H1 (cell line): ENCODE results near the gene TKTL2. TPM values are rescaled to one million over a fixed set of nuclear protein-coding genes. Genes with fewer than 3 reads are reported as not detected.

Source experiments
- CTCF ChIA-PET: fragments of 300-600 bp; sonication (Branson Sonifier 250); formaldehyde crosslinking; loops from one replicate; lab custom pipeline; 2021; ENCODE audit not compliant: partially characterized antibody; lab: Charles Lee
- POLR2A ChIA-PET: fragments of 300-600 bp; sonication (Branson Sonifier 250); formaldehyde crosslinking; loops from one replicate; lab custom pipeline; 2021; ENCODE audit warnings: inconsistent platforms; ENCODE audit not compliant: partially characterized antibody; lab: Charles Lee
- DNase-seq, 2 experiments: peaks; one replicate each; pipeline versions ENCODE4 v3.0.0 to v3.0.0-alpha.2; 2010 to 2022; ENCODE audit warnings: low spot score in 2 of 2, low read depth in 1 of 2, mixed read lengths in 1 of 2
- FAIRE-seq: peaks from 2 replicates; lab custom pipeline; 2011; peaks lifted over from hg19 to GRCh38; lab: Jason Lieb, UNC
- H2AFZ ChIP-seq: 2 replicates; pipeline ENCODE4 v1.8.1; 2012; ENCODE audit warnings: low read length, inconsistent platforms
- H2AK5ac ChIP-seq: 2 replicates; pipeline ENCODE4 v1.6.1; 2013; ENCODE audit warnings: low read depth, low read length
- H2BK120ac ChIP-seq: replicated peaks from 2 replicates; pipeline ENCODE3; 2013; ENCODE audit warnings: low read depth, low read length, inconsistent platforms
- H2BK12ac ChIP-seq: 2 replicates; pipeline ENCODE4 v1.6.1; 2013; ENCODE audit warnings: low read depth, low read length
- H2BK15ac ChIP-seq: 2 replicates; pipeline ENCODE4 v1.6.1; 2013; ENCODE audit warnings: low read length
- H2BK20ac ChIP-seq: 2 replicates; pipeline ENCODE4 v1.6.1; 2013; ENCODE audit warnings: low read length
- H2BK5ac ChIP-seq: 2 replicates; pipeline ENCODE4 v1.6.1; 2013; ENCODE audit warnings: low read depth, low read length
- H3K14ac ChIP-seq: 2 replicates; pipeline ENCODE4 v1.6.1; 2013; ENCODE audit warnings: inconsistent platforms; ENCODE audit not compliant: insufficient read length
- H3K18ac ChIP-seq: 2 replicates; pipeline ENCODE4 v1.6.1; 2013; ENCODE audit warnings: low read length; ENCODE audit errors: extremely low read depth
- H3K23ac ChIP-seq: 2 replicates; pipeline ENCODE4 v1.6.1; 2013; ENCODE audit warnings: inconsistent platforms; ENCODE audit not compliant: insufficient read length
- H3K23me2 ChIP-seq: 2 replicates; pipeline ENCODE4 v1.6.1; 2013; ENCODE audit warnings: low read depth, low read length
- H3K27ac ChIP-seq: 2 replicates; pipeline ENCODE4 v1.6.1; 2011; ENCODE audit warnings: low read depth, low read length, inconsistent platforms
- H3K27me3 ChIP-seq, 4 experiments: replicated peaks in 1 of 4; 1 replicate in 1 of 4; 2 replicates in 3 of 4; pipeline versions ENCODE4 v1.6.1 to v1.8.1; 2011 to 2013; ENCODE audit warnings: low read length in 3 of 4, mild to moderate bottlenecking in 3 of 4, inconsistent platforms in 2 of 4, mixed read lengths in 2 of 4, moderate library complexity in 1 of 4; ENCODE audit not compliant: control insufficient read depth in 3 of 4, insufficient read depth in 3 of 4; ENCODE audit errors: extremely low read depth in 1 of 4
- H3K36me3 ChIP-seq, 4 experiments: 2 replicates each; pipeline versions ENCODE4 v1.6.1 to v1.8.1; 2011 to 2013; ENCODE audit warnings: mild to moderate bottlenecking in 4 of 4, low read length in 3 of 4, moderate library complexity in 2 of 4, control low read depth in 1 of 4, inconsistent platforms in 1 of 4; ENCODE audit not compliant: insufficient read depth in 4 of 4, control insufficient read depth in 2 of 4
- H3K4ac ChIP-seq: replicated peaks from 2 replicates; pipeline ENCODE3; 2013; ENCODE audit warnings: low read length, low read depth, mixed read lengths, inconsistent platforms; ENCODE audit not compliant: insufficient read length
- H3K4me1 ChIP-seq, 4 experiments: replicated peaks in 1 of 4; 1 replicate in 1 of 4; 2 replicates in 3 of 4; pipeline versions ENCODE4 v1.6.1 to v1.8.1; 2011 to 2013; ENCODE audit warnings: low read length in 3 of 4, inconsistent platforms in 2 of 4, mixed read lengths in 1 of 4; ENCODE audit not compliant: insufficient read depth in 4 of 4, control insufficient read depth in 3 of 4
- H3K4me2 ChIP-seq, 2 experiments: 2 replicates each; pipeline versions ENCODE4 v1.6.1 to v1.8.1; 2011 to 2013; ENCODE audit warnings: low read depth in 2 of 2, low read length in 2 of 2, control low read depth in 1 of 2, inconsistent platforms in 1 of 2, mild to moderate bottlenecking in 1 of 2; ENCODE audit not compliant: insufficient read depth in 1 of 2
- H3K4me3 ChIP-seq, 4 experiments: fragments of 200-600, 300-600 bp in 1 of 4; sonication (generic), shearing (Covaris generic), sonication (Bioruptor Twin) in 1 of 4; 2 replicates each; pipeline versions ENCODE4 v1.5.1 to v1.8.1; 2011 to 2016; ENCODE audit warnings: low read length in 4 of 4, low read depth in 3 of 4, control low read depth in 2 of 4, inconsistent platforms in 2 of 4, mild to moderate bottlenecking in 2 of 4, mixed read lengths in 1 of 4, moderate library complexity in 1 of 4; ENCODE audit not compliant: insufficient read depth in 2 of 4; ENCODE audit errors: extremely low read depth in 1 of 4
- H3K56ac ChIP-seq: replicated peaks from 2 replicates; pipeline ENCODE3; 2013; ENCODE audit warnings: low read depth, mild to moderate bottlenecking, mixed read lengths, low read length, inconsistent platforms; ENCODE audit not compliant: insufficient read length
- H3K79me1 ChIP-seq: 2 replicates; pipeline ENCODE4 v1.6.1; 2013; ENCODE audit warnings: low read depth, low read length, control low read depth
- H3K79me2 ChIP-seq, 2 experiments: 2 replicates each; pipeline versions ENCODE4 v1.6.1 to v1.8.1; 2012 to 2013; ENCODE audit warnings: low read length in 2 of 2, mild to moderate bottlenecking in 2 of 2, inconsistent platforms in 1 of 2; ENCODE audit not compliant: insufficient read depth in 2 of 2, control insufficient read depth in 1 of 2
- H3K9ac ChIP-seq, 4 experiments: replicated peaks in 1 of 4; 1 replicate in 1 of 4; 2 replicates in 3 of 4; pipeline versions ENCODE4 v1.6.1 to v1.8.1; 2011 to 2013; ENCODE audit warnings: low read depth in 3 of 4, low read length in 3 of 4, control low read depth in 2 of 4, mild to moderate bottlenecking in 2 of 4, moderate library complexity in 2 of 4, inconsistent platforms in 1 of 4; ENCODE audit errors: extremely low read depth in 1 of 4
- H3K9me3 ChIP-seq, 2 experiments: 2 replicates each; pipeline versions ENCODE4 v1.6.1 to v1.8.1; 2012 to 2013; ENCODE audit warnings: mild to moderate bottlenecking in 2 of 2, moderate library complexity in 2 of 2, control low read depth in 1 of 2, inconsistent platforms in 1 of 2, low read depth in 1 of 2, low read length in 1 of 2, mixed read lengths in 1 of 2; ENCODE audit not compliant: insufficient read depth in 2 of 2
- H4K20me1 ChIP-seq, 2 experiments: replicated peaks in 1 of 2; 2 replicates each; pipeline versions ENCODE3 to v1.8.1; 2011 to 2013; ENCODE audit warnings: inconsistent platforms in 2 of 2, low read length in 2 of 2, mild to moderate bottlenecking in 1 of 2; ENCODE audit not compliant: insufficient read depth in 2 of 2, control insufficient read depth in 1 of 2
- H4K5ac ChIP-seq: 2 replicates; pipeline ENCODE4 v1.6.1; 2013; ENCODE audit warnings: low read length, low read depth, mixed read lengths, inconsistent platforms; ENCODE audit not compliant: insufficient read length
- H4K8ac ChIP-seq: 2 replicates; pipeline ENCODE4 v1.8.0; 2013; ENCODE audit warnings: mild to moderate bottlenecking, moderate library complexity, low read length, inconsistent platforms; ENCODE audit not compliant: insufficient read depth; ENCODE audit errors: extremely low read depth
- H4K91ac ChIP-seq: replicated peaks from 2 replicates; pipeline ENCODE3; 2013; ENCODE audit warnings: low read length, mixed read lengths, inconsistent platforms; ENCODE audit not compliant: insufficient read length
- SRF ChIP-seq: IDR thresholded peaks from 2 replicates; pipeline ENCODE4 v1.6.1; 2011; ENCODE audit warnings: mild to moderate bottlenecking, low read depth, low read length, moderate library complexity
- TBP ChIP-seq: IDR thresholded peaks from 2 replicates; pipeline ENCODE4 v1.6.1; 2011; ENCODE audit warnings: low read depth, low read length, improper control_type of control experiment
- WGBS, 2 experiments: shearing (Covaris generic) in 1 of 2; methylation state at CpG; one replicate each; pipeline versions ENCODE4 v1.1.6 to v1.1.7; 2013 to 2015; ENCODE audit warnings: low lambda C conversion rate in 2 of 2, mixed read lengths in 2 of 2, inconsistent platforms in 1 of 2, low coverage in 1 of 2, missing lambda C conversion rate in 1 of 2; ENCODE audit not compliant: insufficient replicate concordance in 2 of 2, insufficient coverage in 1 of 2, insufficient read length in 1 of 2; ENCODE audit errors: extremely low coverage in 1 of 2, missing lambda C conversion rate in 1 of 2; 5-methylcytosine and 5-hydroxymethylcytosine counted together
- polyA plus RNA-seq, 7 experiments: library from polyadenylated mRNA; depleted of rRNA in 3 of 7; stranded (reverse) in 5 of 7; unstranded in 2 of 7; fragments of >200 nt in 5 of 7; fragments of 200-250 nt in 2 of 7; gene quantifications; 1 replicate in 5 of 7; 2 replicates in 1 of 7; 4 replicates in 1 of 7; pipeline versions ENCODE4 v1.2.1 to v1.2.3, GENCODE V29; 2011 to 2013; ENCODE audit warnings: missing spikeins in 2 of 7, mixed read lengths in 2 of 7
- total RNA-seq: library from RNA; stranded (reverse); fragmentation: NEBNext Ultra II Directional; extraction: Animal tissue kit (Norgen Biotek cat#: 25700); gene quantifications from 2 replicates; pipeline ENCODE4 v1.2.1, GENCODE V29; 2021

Gene TKTL2
- total and polyA plus RNA-seq, 2 of the 8 experiments (the other 6 are each of a cell fraction or from before 2014, with no cell fraction given) = not detected

- H3K27ac ChIP-seq = no peak overlapping the region
- H2BK120ac ChIP-seq = no peak overlapping the region
- H3K4ac ChIP-seq = no peak overlapping the region
- ChIA-PET CTCF (interaction anchor here (0.6 to 3.4 kb wide), 8 partner anchors 9 to 843 kb away, joined by 3 to 20 read pairs (median 6); no protein-coding TSS in a partner anchor), POLR2A (interaction anchor here (1.5 to 3.6 kb wide), 7 partner anchors 8 to 160 kb away, joined by 7 to 38 read pairs (median 13); partner anchors contain the start of gene NPY1R)
- no peak overlapping the region for H2BK20ac ChIP-seq
- no peak overlapping the region for H4K91ac ChIP-seq
- H3K27me3 ChIP-seq = no peaks in the 10 kb centered on the region
- no peaks in the 10 kb centered on the region for H4K20me1 ChIP-seq
- H2AFZ ChIP-seq = no peak overlapping the region
- H3K4me1 ChIP-seq = 0 out of 7 replicates have a peak, but pooled peaks cover 0 to 3% (median 0%) of the 10 kb centered on the region in 4 experiments
- TF ChIP-seq SRF (no peak), TBP (peak; percentile 20; the same call in 1 of the 2 replicates)
- no peak overlapping the region for H3K18ac ChIP-seq
- peak overlapping the region in 1 of 4 experiments; percentile 86; a peak in 1 of 8 replicates for H3K4me3 ChIP-seq
- FAIRE-seq (no peak), DNase-seq (no peak)
- no peak overlapping the region for H2BK5ac ChIP-seq
- H3K9me3 ChIP-seq = no peaks in the 10 kb centered on the region
- H3K23me2 ChIP-seq = no peaks in the 10 kb centered on the region
- H2BK12ac ChIP-seq = no peak overlapping the region
- H3K36me3 ChIP-seq = peaks cover 0 to 4% (median 2%) of the 10 kb centered on the region in 4 experiments; a peak in 1 of 8 replicates
- no peak overlapping the region for H4K8ac ChIP-seq
- H3K14ac ChIP-seq = no peak overlapping the region
- H3K79me1 ChIP-seq = no peaks in the 10 kb centered on the region
- no peak overlapping the region for H3K9ac ChIP-seq
- H2AK5ac ChIP-seq = no peak overlapping the region
- no peak overlapping the region for H3K4me2 ChIP-seq
- no peak overlapping the region for H3K56ac ChIP-seq
- peaks cover 20 to 35% of the 10 kb centered on the region in 2 experiments for H3K79me2 ChIP-seq
- no peak overlapping the region for H2BK15ac ChIP-seq
- WGBS, 2 experiments = 93% methylated on average over 6 of the region's 6 CpGs; no CpG with 5 or more reads in 1 of the 2 experiments
- H4K5ac ChIP-seq = no peak overlapping the region
- H3K23ac ChIP-seq = no peak overlapping the region
Measured at GRCh38 chr4:163492951-163493504, 19.5 kb upstream of the TKTL2 start.
